ENCODE results near the gene EXOC5. TPM values are rescaled to one million over a fixed set of nuclear protein-coding genes. Genes with fewer than 3 reads are reported as not detected.

The EXOC5 gene
- total RNA-seq, 1 donor from 2014 or later = 57.0 TPM

GRCh38 chr14:57179273-57179672 lies 89.4 kb downstream of the EXOC5 start:
- Histone ChIP-seq H3K36me3 (no peaks in the 10 kb centered on the region), H3K27me3 (ENCODE audit: low read depth) (peaks cover 59% of the 10 kb centered on the region), H3K4me3 (no peak overlapping the region), H3K4me1 (no peaks in the 10 kb centered on the region), H3K9me3 (replicated peaks) (no peaks in the 10 kb centered on the region), H3K27ac (replicated peaks) (no peak overlapping the region)
- TF ChIP-seq CTCF (IDR thresholded peaks at IDR 0.05; ENCODE audit: borderline replicate concordance) = no peak
- intact Hi-C loops (cut with micrococcal nuclease) = no loop called here
- no peak for DNase-seq

GRCh38 chr14:57174466-57174865 lies 94.2 kb downstream of the EXOC5 start:
- no peaks in the 10 kb centered on the region for H3K36me3 ChIP-seq
- H3K4me1 ChIP-seq = no peaks in the 10 kb centered on the region
- H3K27me3 ChIP-seq (ENCODE audit: low read depth) = peaks cover 49% of the 10 kb centered on the region
- DNase-seq = no peak
- intact Hi-C loops (cut with micrococcal nuclease) = no loop called here
- no peaks in the 10 kb centered on the region for H3K9me3 ChIP-seq (replicated peaks)
- TF ChIP-seq CTCF (IDR thresholded peaks at IDR 0.05; ENCODE audit: borderline replicate concordance) = no peak
- no peak overlapping the region for H3K27ac ChIP-seq (replicated peaks)
- H3K4me3 ChIP-seq = no peak overlapping the region

DNA sequence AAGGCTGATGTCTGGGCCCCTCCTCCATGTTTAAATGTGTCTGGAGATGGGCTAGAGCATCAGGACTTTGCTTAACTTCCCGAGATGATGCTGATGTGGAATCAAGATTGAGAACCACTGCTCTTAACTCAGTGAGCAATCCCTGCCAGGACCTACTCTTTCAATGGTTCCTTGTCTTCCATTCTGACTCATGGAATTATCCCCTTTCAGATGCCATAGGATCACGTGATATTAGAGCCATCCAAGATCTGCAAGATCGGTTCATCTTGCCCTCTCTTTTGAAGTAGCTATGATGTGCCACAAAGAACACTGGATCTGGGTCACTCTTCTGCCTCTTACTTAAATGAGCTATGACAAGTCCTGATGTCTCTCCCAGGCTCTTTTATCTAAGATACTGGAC lies 96.8 kb downstream of the EXOC5 start:
- no peaks in the 10 kb centered on the region for H3K4me1 ChIP-seq
- H3K27me3 ChIP-seq (ENCODE audit: low read depth) = peaks cover 33% of the 10 kb centered on the region
- DNase-seq = no peak
- no peak overlapping the region for H3K27ac ChIP-seq (replicated peaks)
- H3K36me3 ChIP-seq = no peaks in the 10 kb centered on the region
- H3K4me3 ChIP-seq = no peak overlapping the region
- H3K9me3 ChIP-seq (replicated peaks) = no peaks in the 10 kb centered on the region
- intact Hi-C loops (cut with micrococcal nuclease) = no loop called here
- no peak for TF ChIP-seq CTCF (IDR thresholded peaks at IDR 0.05; ENCODE audit: borderline replicate concordance)

GRCh38 chr14:57171363-57171762 lies 97.3 kb downstream of the EXOC5 start:
- H3K27me3 ChIP-seq (ENCODE audit: low read depth) = peaks cover 28% of the 10 kb centered on the region
- no peaks in the 10 kb centered on the region for H3K9me3 ChIP-seq (replicated peaks)
- no peak for TF ChIP-seq CTCF (IDR thresholded peaks at IDR 0.05; ENCODE audit: borderline replicate concordance)
- no peak for DNase-seq
- no peak overlapping the region for H3K4me3 ChIP-seq
- no peaks in the 10 kb centered on the region for H3K36me3 ChIP-seq
- intact Hi-C loops (cut with micrococcal nuclease) = no loop called here
- H3K4me1 ChIP-seq = no peaks in the 10 kb centered on the region
- no peak overlapping the region for H3K27ac ChIP-seq (replicated peaks)

GRCh38 chr14:57169901-57170300 lies 98.8 kb downstream of the EXOC5 start:
- H3K9me3 ChIP-seq (replicated peaks) = no peaks in the 10 kb centered on the region
- DNase-seq = no peak
- intact Hi-C loops (cut with micrococcal nuclease) = no loop called here
- no peak for TF ChIP-seq CTCF (IDR thresholded peaks at IDR 0.05; ENCODE audit: borderline replicate concordance)
- H3K4me3 ChIP-seq = no peak overlapping the region
- no peak overlapping the region for H3K27ac ChIP-seq (replicated peaks)
- H3K27me3 ChIP-seq (ENCODE audit: low read depth) = peaks cover 21% of the 10 kb centered on the region
- H3K4me1 ChIP-seq = no peaks in the 10 kb centered on the region
- H3K36me3 ChIP-seq = no peaks in the 10 kb centered on the region

All from left ventricle myocardium inferior (tissue), 1 donor.